ENCODE results near the gene PHC1. TPM values are rescaled to one million over a fixed set of nuclear protein-coding genes. Genes with fewer than 3 reads are reported as not detected.
A peak's percentile ranks its signal among the peaks of the same experiment; 100 is the strongest.

PHC1 gene
- total and polyA plus RNA-seq, 5 donors from 2014 or later: 15.5 to 46.6 (median 16.8) TPM

DNA sequence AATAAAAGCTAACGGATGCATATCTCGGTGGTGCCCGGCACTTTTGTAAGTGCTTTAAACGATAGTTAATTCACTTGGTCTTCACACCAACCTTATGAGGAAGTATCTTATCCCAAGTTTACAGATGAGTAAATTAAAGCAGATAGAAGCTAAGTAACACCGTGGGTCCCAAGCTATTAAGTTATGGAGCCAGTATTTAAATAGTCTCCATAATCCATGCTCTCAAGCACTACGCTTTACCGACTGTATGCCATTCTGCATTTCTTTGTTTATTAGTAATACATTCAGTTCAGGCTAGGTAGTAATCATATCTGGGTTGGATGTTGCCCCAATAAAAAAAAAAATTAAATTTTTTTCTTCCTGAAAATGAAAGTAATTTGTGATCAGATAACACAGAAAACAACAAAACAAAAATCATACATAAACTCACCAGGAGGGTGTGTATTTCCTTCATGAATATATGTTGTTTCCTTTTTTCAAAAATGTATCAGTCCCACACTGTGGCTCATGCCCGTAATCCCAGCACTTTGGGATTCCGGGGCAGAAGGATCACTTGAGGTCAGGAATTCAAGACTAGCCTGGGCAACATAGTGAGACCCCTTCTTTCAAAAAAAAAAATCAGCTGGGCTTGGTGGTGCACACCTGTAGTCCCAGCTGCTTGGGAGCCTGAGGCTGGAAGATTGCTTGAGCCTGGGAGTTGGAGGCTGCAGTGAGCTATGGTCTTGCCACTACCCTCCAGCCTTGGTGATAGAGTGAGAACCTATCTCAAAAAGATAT, 36.6 kb downstream of the PHC1 start:
- H3K27me3 Mint-ChIP-seq: no peaks in the 10 kb centered on the region
- peak overlapping the region; percentile 98 for H3K27ac ChIP-seq (ENCODE audit: insufficient read depth, low read length, poor library complexity, severe bottlenecking)
- H3K4me1 Mint-ChIP-seq: peaks cover 31 to 80% (median 65%) of the 10 kb centered on the region in 4 donors
- H3K4me3 ChIP-seq (ENCODE audit: low read depth, low read length): peak overlapping the region; percentile 100
- no peaks in the 10 kb centered on the region for H3K27me3 ChIP-seq (ENCODE audit: control insufficient read depth, insufficient read depth, low read length)
- DNase-seq (peak in 2 of 3 donors; percentile 48 to 61), ATAC-seq (ENCODE audit: low read depth in 2 of 2) (no peak)
- peaks cover 16% of the 10 kb centered on the region for H3K36me3 Mint-ChIP-seq
- peak overlapping the region; percentile 93 to 98 (median 94) for H3K27ac Mint-ChIP-seq
- H3K4me3 Mint-ChIP-seq: peak overlapping the region; percentile 92 to 97 (median 95)
- H3K4me1 ChIP-seq (ENCODE audit: control insufficient read depth, insufficient read depth, low read length, poor library complexity, severe bottlenecking): peaks cover 80% of the 10 kb centered on the region
- H3K9me3 ChIP-seq (ENCODE audit: control insufficient read depth in 2 of 2, low read length in 2 of 2): no peaks in the 10 kb centered on the region
- peaks cover 5% of the 10 kb centered on the region for H3K36me3 ChIP-seq (ENCODE audit: control insufficient read depth, insufficient read depth, low read length)
- H3K9me3 Mint-ChIP-seq: peaks cover 0 to 8% (median 0%) of the 10 kb centered on the region in 7 donors

DNA sequence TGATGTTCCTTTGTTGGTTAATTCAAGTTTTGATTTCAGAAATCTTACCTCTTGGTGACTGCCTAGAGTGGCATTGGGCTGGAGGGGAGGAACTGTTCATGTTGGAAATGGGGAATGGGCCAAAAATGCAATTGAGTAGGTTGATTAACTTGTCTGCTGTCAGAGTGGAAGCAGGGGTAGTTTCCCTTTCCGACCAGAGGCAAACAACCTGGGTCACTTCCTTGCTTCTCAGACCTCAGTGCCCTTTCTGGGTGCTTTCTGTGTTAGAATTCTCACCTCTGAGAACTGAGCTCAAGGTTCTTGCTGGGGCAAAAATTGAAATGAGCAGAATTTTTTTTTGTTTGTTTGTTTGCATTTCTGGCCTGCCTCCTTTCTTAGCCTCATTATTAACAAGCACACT, 37.4 kb downstream of the PHC1 start:
- Mint-ChIP-seq H3K36me3 (peaks cover 10% of the 10 kb centered on the region), H3K4me3 (peak overlapping the region; percentile 92 to 97 (median 95)), H3K27me3 (no peaks in the 10 kb centered on the region), H3K4me1 (peaks cover 24 to 79% (median 57%) of the 10 kb centered on the region in 4 donors), H3K27ac (peak overlapping the region; percentile 92 to 98 (median 94)), H3K9me3 (peaks cover 0 to 8% (median 0%) of the 10 kb centered on the region in 7 donors)
- Histone ChIP-seq H3K9me3 (ENCODE audit: control insufficient read depth in 2 of 2, low read length in 2 of 2) (no peaks in the 10 kb centered on the region), H3K4me3 (ENCODE audit: low read depth, low read length) (peak overlapping the region; percentile 100), H3K27me3 (ENCODE audit: control insufficient read depth, insufficient read depth, low read length) (no peaks in the 10 kb centered on the region), H3K27ac (ENCODE audit: insufficient read depth, low read length, poor library complexity, severe bottlenecking) (peak overlapping the region; percentile 98), H3K4me1 (ENCODE audit: control insufficient read depth, insufficient read depth, low read length, poor library complexity, severe bottlenecking) (peaks cover 84% of the 10 kb centered on the region), H3K36me3 (ENCODE audit: control insufficient read depth, insufficient read depth, low read length) (no peaks in the 10 kb centered on the region)
- no peak for ATAC-seq (ENCODE audit: low read depth in 2 of 2)
- peak in 2 of 3 donors; percentile 18 to 72 for DNase-seq

DNA sequence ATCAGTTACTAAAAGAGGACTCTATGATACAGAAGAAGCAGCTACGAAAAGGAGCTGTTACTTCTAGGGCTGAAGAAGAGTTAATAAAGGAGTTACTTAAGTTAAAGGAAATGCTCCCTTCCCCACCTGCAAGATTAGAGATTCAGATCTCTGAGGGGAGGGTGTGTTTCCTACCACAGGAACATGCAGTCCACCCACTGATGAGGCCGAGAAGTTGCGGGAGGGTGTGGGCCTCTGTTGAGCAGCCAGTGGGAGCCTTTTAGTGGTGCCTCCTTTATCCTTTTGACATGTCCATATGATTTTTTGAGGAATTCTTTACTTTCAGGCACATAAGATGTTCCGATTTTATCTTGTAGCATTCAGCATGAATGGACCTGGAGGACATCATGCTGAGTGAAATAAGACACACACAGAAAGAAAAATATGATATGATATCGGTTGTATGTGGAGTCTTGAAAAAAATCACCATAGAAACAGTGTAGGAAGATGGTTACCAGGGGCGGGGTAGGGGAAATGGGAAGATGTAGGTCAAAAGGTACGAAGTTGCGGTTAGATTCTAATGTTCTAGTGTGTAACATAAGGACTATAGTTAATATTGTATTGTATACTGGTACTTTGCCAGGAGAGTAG, 39.6 kb downstream of the PHC1 start:
- DNase-seq (peak; percentile 42 to 76 (median 67)), ATAC-seq (ENCODE audit: low read depth in 2 of 2) (no peak)
- Histone ChIP-seq H3K9me3 (ENCODE audit: control insufficient read depth in 2 of 2, low read length in 2 of 2) (no peaks in the 10 kb centered on the region), H3K4me1 (ENCODE audit: control insufficient read depth, insufficient read depth, low read length, poor library complexity, severe bottlenecking) (peaks cover 64% of the 10 kb centered on the region), H3K27ac (ENCODE audit: insufficient read depth, low read length, poor library complexity, severe bottlenecking) (peak overlapping the region; percentile 98), H3K27me3 (ENCODE audit: control insufficient read depth, insufficient read depth, low read length) (no peaks in the 10 kb centered on the region), H3K4me3 (ENCODE audit: low read depth, low read length) (peak overlapping the region; percentile 64), H3K36me3 (ENCODE audit: control insufficient read depth, insufficient read depth, low read length) (no peaks in the 10 kb centered on the region)
- peaks cover 20 to 80% (median 55%) of the 10 kb centered on the region in 4 donors for H3K4me1 Mint-ChIP-seq
- no peaks in the 10 kb centered on the region for H3K27me3 Mint-ChIP-seq
- H3K4me3 Mint-ChIP-seq: peak overlapping the region; percentile 65 to 97 (median 85)
- H3K9me3 Mint-ChIP-seq: peaks cover 0 to 8% (median 0%) of the 10 kb centered on the region in 7 donors
- peaks cover 13% of the 10 kb centered on the region for H3K36me3 Mint-ChIP-seq
- H3K27ac Mint-ChIP-seq: peak overlapping the region; percentile 94 to 99 (median 96)

DNA sequence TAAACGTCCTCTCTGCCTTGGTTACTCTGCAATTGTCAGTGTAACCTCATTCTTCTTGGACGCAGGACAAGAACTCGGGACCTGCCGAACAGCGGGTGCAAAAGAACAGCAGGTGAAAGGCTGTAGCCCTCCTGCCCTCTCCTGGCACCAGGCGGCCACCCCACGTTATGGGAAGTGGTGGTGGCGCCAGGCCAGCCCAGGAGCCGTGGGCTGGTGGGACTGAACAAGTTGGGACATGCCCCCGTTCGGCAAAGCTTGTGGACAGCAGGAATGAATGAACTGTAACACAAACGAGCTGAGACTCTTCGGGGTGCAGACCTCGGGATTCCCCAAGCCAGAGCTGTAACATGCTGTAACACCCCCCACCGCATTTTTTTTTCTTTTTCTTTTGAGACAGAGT, 41.8 kb downstream of the PHC1 start:
- peak overlapping the region in 2 of 3 donors; percentile 48 to 94 for H3K27ac Mint-ChIP-seq
- H3K4me1 ChIP-seq (ENCODE audit: control insufficient read depth, insufficient read depth, low read length, poor library complexity, severe bottlenecking): peaks cover 72% of the 10 kb centered on the region
- no peaks in the 10 kb centered on the region for H3K27me3 Mint-ChIP-seq
- H3K4me3 ChIP-seq (ENCODE audit: low read depth, low read length): no peak overlapping the region
- H3K4me3 Mint-ChIP-seq: peak overlapping the region in 2 of 4 donors; percentile 64 to 70
- H3K27me3 ChIP-seq (ENCODE audit: control insufficient read depth, insufficient read depth, low read length): no peaks in the 10 kb centered on the region
- peaks cover 26 to 95% (median 70%) of the 10 kb centered on the region in 4 donors for H3K4me1 Mint-ChIP-seq
- H3K9me3 Mint-ChIP-seq: peaks cover 0 to 8% (median 0%) of the 10 kb centered on the region in 7 donors
- H3K36me3 ChIP-seq (ENCODE audit: control insufficient read depth, insufficient read depth, low read length): no peaks in the 10 kb centered on the region
- H3K27ac ChIP-seq (ENCODE audit: insufficient read depth, low read length, poor library complexity, severe bottlenecking): peak overlapping the region; percentile 98
- H3K36me3 Mint-ChIP-seq: peaks cover 14% of the 10 kb centered on the region
- no peaks in the 10 kb centered on the region for H3K9me3 ChIP-seq (ENCODE audit: control insufficient read depth in 2 of 2, low read length in 2 of 2)
- no peak for DNase-seq
- no peak for ATAC-seq (ENCODE audit: low read depth in 2 of 2)

DNA sequence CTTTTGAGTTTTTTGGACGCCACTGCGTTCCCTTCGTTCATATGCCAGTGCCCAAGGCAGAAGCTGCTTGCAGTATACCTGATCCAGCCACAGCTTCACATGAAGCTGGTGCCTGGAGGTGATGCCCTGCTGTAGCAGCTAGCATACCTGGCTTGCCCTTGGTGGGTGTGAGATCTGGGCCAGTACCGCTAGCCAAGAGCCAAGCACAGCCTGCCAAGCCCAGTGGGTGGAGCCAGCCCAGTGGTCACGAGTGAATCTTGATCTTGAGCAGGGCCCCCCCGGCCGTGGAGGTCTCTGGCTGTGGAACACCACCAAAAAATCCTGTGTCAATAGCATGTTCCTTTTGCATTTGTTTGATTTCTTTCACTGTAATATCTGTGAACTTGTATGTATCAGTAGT, 42.5 kb downstream of the PHC1 start:
- H3K36me3 Mint-ChIP-seq: peaks cover 14% of the 10 kb centered on the region
- H3K27me3 ChIP-seq (ENCODE audit: control insufficient read depth, insufficient read depth, low read length): no peaks in the 10 kb centered on the region
- no peak overlapping the region for H3K27ac ChIP-seq (ENCODE audit: insufficient read depth, low read length, poor library complexity, severe bottlenecking)
- peak overlapping the region; percentile 8 to 94 (median 48) for H3K27ac Mint-ChIP-seq
- no peaks in the 10 kb centered on the region for H3K9me3 ChIP-seq (ENCODE audit: control insufficient read depth in 2 of 2, low read length in 2 of 2)
- no peak for ATAC-seq (ENCODE audit: low read depth in 2 of 2)
- no peak for DNase-seq
- H3K4me3 Mint-ChIP-seq: peak overlapping the region in 3 of 4 donors; percentile 55 to 70 (median 64)
- no peaks in the 10 kb centered on the region for H3K36me3 ChIP-seq (ENCODE audit: control insufficient read depth, insufficient read depth, low read length)
- no peak overlapping the region for H3K4me3 ChIP-seq (ENCODE audit: low read depth, low read length)
- no peaks in the 10 kb centered on the region for H3K27me3 Mint-ChIP-seq
- peaks cover 0 to 8% (median 0%) of the 10 kb centered on the region in 7 donors for H3K9me3 Mint-ChIP-seq
- H3K4me1 Mint-ChIP-seq: peaks cover 24 to 92% (median 66%) of the 10 kb centered on the region in 4 donors
- peaks cover 65% of the 10 kb centered on the region for H3K4me1 ChIP-seq (ENCODE audit: control insufficient read depth, insufficient read depth, low read length, poor library complexity, severe bottlenecking)

DNA sequence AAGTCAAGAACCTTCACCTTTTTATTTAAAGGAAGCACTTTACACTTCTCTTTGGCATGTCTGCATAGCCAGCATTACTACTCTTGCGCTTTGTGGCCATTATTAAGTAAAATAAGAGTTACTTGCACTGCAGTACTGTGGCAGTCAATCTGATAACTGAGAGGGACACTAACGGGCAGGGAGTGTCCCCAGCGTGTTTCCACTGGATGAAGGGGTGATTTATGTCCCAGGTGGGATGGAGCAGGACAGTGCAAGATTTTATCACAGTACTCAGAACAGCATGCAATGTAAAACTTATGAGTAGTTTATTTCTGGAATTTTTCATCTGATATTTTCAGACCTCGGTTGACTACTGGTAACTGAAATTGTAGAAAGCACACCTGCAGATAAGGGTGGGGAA, 43.3 kb downstream of the PHC1 start:
- DNase-seq (no peak), ATAC-seq (ENCODE audit: low read depth in 2 of 2) (no peak)
- Histone ChIP-seq H3K4me1 (ENCODE audit: control insufficient read depth, insufficient read depth, low read length, poor library complexity, severe bottlenecking) (peaks cover 57% of the 10 kb centered on the region), H3K4me3 (ENCODE audit: low read depth, low read length) (no peak overlapping the region), H3K27ac (ENCODE audit: insufficient read depth, low read length, poor library complexity, severe bottlenecking) (no peak overlapping the region), H3K27me3 (ENCODE audit: control insufficient read depth, insufficient read depth, low read length) (no peaks in the 10 kb centered on the region), H3K9me3 (ENCODE audit: control insufficient read depth in 2 of 2, low read length in 2 of 2) (no peaks in the 10 kb centered on the region), H3K36me3 (ENCODE audit: control insufficient read depth, insufficient read depth, low read length) (no peaks in the 10 kb centered on the region)
- Mint-ChIP-seq H3K27ac (peak overlapping the region; percentile 8 to 94 (median 65)), H3K4me1 (peaks cover 23 to 89% (median 61%) of the 10 kb centered on the region in 4 donors), H3K36me3 (peaks cover 17% of the 10 kb centered on the region), H3K9me3 (peaks cover 0 to 7% (median 3%) of the 10 kb centered on the region in 7 donors), H3K27me3 (no peaks in the 10 kb centered on the region), H3K4me3 (peak overlapping the region in 2 of 4 donors; percentile 55 to 64)

DNA sequence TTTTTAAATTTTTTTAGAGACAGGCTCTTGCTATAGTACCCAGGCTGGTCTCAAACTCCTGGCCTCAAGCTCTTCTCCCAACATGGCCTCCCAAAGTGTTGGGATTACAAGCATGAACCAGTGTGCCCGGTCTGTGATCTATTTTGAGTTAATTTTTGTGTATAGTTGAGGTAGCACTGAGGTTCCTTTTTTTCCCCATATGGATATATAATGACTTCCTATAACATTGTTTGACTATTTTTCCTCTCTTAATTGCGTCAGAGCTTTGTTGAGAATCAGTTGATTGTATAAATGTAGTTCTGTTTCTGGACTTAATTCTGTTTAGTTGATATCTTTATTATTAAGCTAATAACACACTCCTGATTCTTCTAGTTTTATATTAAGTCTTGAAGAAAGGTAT, 43.8 kb downstream of the PHC1 start:
- Mint-ChIP-seq H3K36me3 (peaks cover 13% of the 10 kb centered on the region), H3K9me3 (peaks cover 0 to 5% (median 3%) of the 10 kb centered on the region in 7 donors), H3K4me3 (peak overlapping the region in 1 of 4 donors; percentile 51), H3K4me1 (peaks cover 20 to 88% (median 56%) of the 10 kb centered on the region in 4 donors), H3K27me3 (no peaks in the 10 kb centered on the region), H3K27ac (peak overlapping the region; percentile 65 to 94 (median 92))
- Histone ChIP-seq H3K27ac (ENCODE audit: insufficient read depth, low read length, poor library complexity, severe bottlenecking) (no peak overlapping the region), H3K36me3 (ENCODE audit: control insufficient read depth, insufficient read depth, low read length) (no peaks in the 10 kb centered on the region), H3K9me3 (ENCODE audit: control insufficient read depth in 2 of 2, low read length in 2 of 2) (no peaks in the 10 kb centered on the region), H3K4me1 (ENCODE audit: control insufficient read depth, insufficient read depth, low read length, poor library complexity, severe bottlenecking) (peaks cover 52% of the 10 kb centered on the region), H3K27me3 (ENCODE audit: control insufficient read depth, insufficient read depth, low read length) (no peaks in the 10 kb centered on the region), H3K4me3 (ENCODE audit: low read depth, low read length) (no peak overlapping the region)
- DNase-seq (no peak), ATAC-seq (ENCODE audit: low read depth in 2 of 2) (no peak)
